Mesendoderm (in vitro differentiated cells): ENCODE results near the gene TNFRSF21.

Experiments used
- DNase-seq: peaks from one replicate; pipeline ENCODE4 v3.0.0; 2013
- H2AK5ac ChIP-seq: 2 replicates; pipeline ENCODE4 v1.6.1; 2013; ENCODE audit warnings: low read length, inconsistent platforms
- H2BK120ac ChIP-seq: 2 replicates; pipeline ENCODE4 v1.6.1; 2013; ENCODE audit warnings: low read depth, mild to moderate bottlenecking, low read length, moderate library complexity, mixed read lengths
- H2BK15ac ChIP-seq: replicated peaks from 2 replicates; pipeline ENCODE4 v1.6.1; 2013; ENCODE audit warnings: low read depth, mild to moderate bottlenecking, moderate library complexity
- H2BK5ac ChIP-seq: 2 replicates; pipeline ENCODE4 v1.6.1; 2013; ENCODE audit warnings: low read length, inconsistent platforms
- H3K18ac ChIP-seq: 2 replicates; pipeline ENCODE4 v1.6.1; 2013; ENCODE audit warnings: mild to moderate bottlenecking, low read length, mixed read lengths
- H3K23ac ChIP-seq: one replicate; pipeline ENCODE4 v1.6.1; 2013; ENCODE audit warnings: low read length
- H3K27ac ChIP-seq: 2 replicates; pipeline ENCODE4 v1.5.1; 2013; ENCODE audit warnings: low read depth, mild to moderate bottlenecking, inconsistent platforms, low read length, moderate library complexity
- H3K27me3 ChIP-seq: 2 replicates; pipeline ENCODE4 v1.6.1; 2013; ENCODE audit warnings: low read length, control low read depth, mild to moderate bottlenecking, inconsistent platforms; ENCODE audit not compliant: insufficient read depth, poor library complexity
- H3K36me3 ChIP-seq: 2 replicates; pipeline ENCODE4 v1.6.1; 2013; ENCODE audit warnings: low read length, inconsistent platforms; ENCODE audit not compliant: control insufficient read depth, insufficient read depth
- H3K4ac ChIP-seq: one replicate; pipeline ENCODE4 v1.6.1; 2013; ENCODE audit warnings: low read depth, mild to moderate bottlenecking, low read length, moderate library complexity
- H3K4me1 ChIP-seq: 2 replicates; pipeline ENCODE4 v1.6.1; 2013; ENCODE audit warnings: low read depth, low read length, inconsistent platforms; ENCODE audit not compliant: control insufficient read depth
- H3K4me2 ChIP-seq: 2 replicates; pipeline ENCODE4 v1.6.1; 2013; ENCODE audit warnings: low read length
- H3K4me3 ChIP-seq: 2 replicates; pipeline ENCODE4 v1.5.1; 2013; ENCODE audit warnings: mild to moderate bottlenecking, low read length
- H3K56ac ChIP-seq: one replicate; pipeline ENCODE4 v1.6.1; 2013; ENCODE audit warnings: low read length
- H3K79me1 ChIP-seq: 2 replicates; pipeline ENCODE4 v1.6.1; 2013; ENCODE audit warnings: low read length, inconsistent platforms
- H3K79me2 ChIP-seq: 2 replicates; pipeline ENCODE4 v1.6.1; 2013; ENCODE audit warnings: mild to moderate bottlenecking, low read length; ENCODE audit not compliant: control insufficient read depth, insufficient read depth
- H3K9ac ChIP-seq: 2 replicates; pipeline ENCODE4 v1.6.1; 2013; ENCODE audit warnings: low read length, inconsistent platforms
- H4K5ac ChIP-seq: one replicate; pipeline ENCODE4 v1.6.1; 2013; ENCODE audit warnings: low read length
- H4K8ac ChIP-seq: one replicate; pipeline ENCODE4 v1.6.1; 2013; ENCODE audit warnings: low read depth, mild to moderate bottlenecking, control low read depth, low read length, moderate library complexity
- WGBS: extraction: QIAGEN DNeasy Blood & Tissue Kit; methylation state at CpG from one replicate; pipeline ENCODE4 v1.1.7; 2013; ENCODE audit warnings: low lambda C conversion rate, missing lambda C conversion rate; ENCODE audit not compliant: insufficient coverage; ENCODE audit errors: extremely low coverage; 5-methylcytosine and 5-hydroxymethylcytosine counted together

The TNFRSF21 gene

DNA sequence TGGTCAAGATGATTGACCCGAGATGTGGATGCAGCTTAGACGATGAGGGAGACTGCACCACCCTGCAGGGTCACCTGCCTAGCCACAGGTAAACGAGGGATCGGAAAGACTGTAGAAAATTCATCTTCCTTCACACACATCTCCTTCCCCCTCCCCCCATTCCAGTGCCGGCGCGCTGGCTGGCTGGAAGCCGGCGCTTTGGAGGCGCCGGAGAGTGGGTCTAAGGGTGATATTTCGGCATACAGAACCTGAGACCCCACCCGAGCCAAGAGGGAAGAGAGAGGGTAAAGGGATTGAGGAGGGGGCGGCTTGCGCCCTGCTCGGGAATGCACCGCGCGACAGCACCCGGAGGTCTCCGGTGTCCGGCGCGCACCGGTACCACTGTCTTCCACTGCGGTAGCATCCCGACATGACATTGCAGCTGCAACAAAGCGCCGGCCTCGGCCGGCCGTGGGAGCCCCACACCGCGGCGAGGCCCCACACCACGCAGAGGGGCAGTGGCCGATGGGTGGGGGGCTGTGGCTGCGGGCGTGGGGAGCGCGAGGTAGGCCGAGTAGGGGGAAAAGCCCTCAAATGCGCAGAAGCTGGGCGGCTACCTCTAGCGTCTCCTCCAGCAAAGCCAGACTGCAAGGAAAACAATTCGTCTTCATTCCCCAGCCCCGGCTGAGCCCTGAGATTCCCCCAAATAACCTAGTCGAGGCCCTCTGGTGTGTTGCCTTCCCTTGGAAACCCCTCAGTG, 984 bp downstream of the TNFRSF21 start:
- Histone ChIP-seq H2BK120ac (no peak overlapping the region), H3K23ac (no peak overlapping the region), H2BK5ac (no peak overlapping the region), H3K79me1 (peaks cover 2% of the 10 kb centered on the region), H3K4ac (peak overlapping the region; percentile 76), H3K18ac (peak overlapping the region; percentile 13), H3K27me3 (no peaks in the 10 kb centered on the region), H3K27ac (no peak overlapping the region), H4K8ac (no peak overlapping the region), H3K79me2 (peaks cover 54% of the 10 kb centered on the region), H4K5ac (no peak overlapping the region), H3K9ac (peak overlapping the region; percentile 92), H3K36me3 (no peaks in the 10 kb centered on the region), H3K4me2 (peak overlapping the region; percentile 82), H3K56ac (peak overlapping the region; percentile 94), H2BK15ac (no peak overlapping the region), H2AK5ac (no peak overlapping the region), H3K4me1 (peaks cover 4% of the 10 kb centered on the region), H3K4me3 (peak overlapping the region; percentile 86)
- peak; percentile 45 for DNase-seq
- WGBS = no CpG with 5 or more reads among the region's 48 CpGs

DNA sequence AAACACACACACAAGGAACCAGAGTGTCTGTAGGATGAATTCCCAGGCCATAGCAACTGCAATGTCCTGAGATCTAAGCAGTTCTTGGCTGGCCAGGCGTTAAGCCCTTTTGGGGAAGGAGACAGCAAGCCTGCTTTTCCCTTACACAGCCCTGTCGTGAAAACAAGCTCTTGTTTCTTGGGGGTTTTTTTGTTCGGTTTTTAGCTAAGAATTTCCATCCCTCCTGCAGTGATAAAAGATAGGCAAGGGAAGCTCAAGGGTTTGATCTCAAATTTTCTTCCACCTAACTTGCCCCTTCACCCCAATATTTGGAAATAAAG, 1.5 kb downstream of the TNFRSF21 start:
- H3K4me2 ChIP-seq = peak overlapping the region; percentile 82
- H3K27ac ChIP-seq = no peak overlapping the region
- H2BK120ac ChIP-seq = no peak overlapping the region

GRCh38 chr6:47307362-47308197, 2.1 kb downstream of the TNFRSF21 start:
- H3K18ac ChIP-seq = no peak overlapping the region
- DNase-seq = no peak
- H2BK120ac ChIP-seq = no peak overlapping the region
- no peak overlapping the region for H2BK15ac ChIP-seq
- no peaks in the 10 kb centered on the region for H3K27me3 ChIP-seq
- peaks cover 66% of the 10 kb centered on the region for H3K79me2 ChIP-seq
- H3K9ac ChIP-seq = peak overlapping the region; percentile 92
- H3K4ac ChIP-seq = no peak overlapping the region
- H4K8ac ChIP-seq = no peak overlapping the region
- no peak overlapping the region for H4K5ac ChIP-seq
- H3K4me1 ChIP-seq = peaks cover 4% of the 10 kb centered on the region
- no peak overlapping the region for H2AK5ac ChIP-seq
- H3K56ac ChIP-seq = peak overlapping the region; percentile 94
- no peak overlapping the region for H3K23ac ChIP-seq
- peak overlapping the region; percentile 86 for H3K4me3 ChIP-seq
- WGBS = no CpG with 5 or more reads among the region's 7 CpGs
- H3K79me1 ChIP-seq = peaks cover 2% of the 10 kb centered on the region
- H2BK5ac ChIP-seq = no peak overlapping the region
- H3K27ac ChIP-seq = no peak overlapping the region
- H3K4me2 ChIP-seq = peak overlapping the region; percentile 82
- no peaks in the 10 kb centered on the region for H3K36me3 ChIP-seq

More for the DNA sequence above, 1.5 kb downstream of the TNFRSF21 start:
- no peak for DNase-seq
- Histone ChIP-seq H4K5ac (no peak overlapping the region), H3K79me2 (peaks cover 60% of the 10 kb centered on the region), H3K79me1 (peaks cover 2% of the 10 kb centered on the region), H3K36me3 (no peaks in the 10 kb centered on the region), H2AK5ac (no peak overlapping the region), H3K4me1 (peaks cover 4% of the 10 kb centered on the region), H4K8ac (no peak overlapping the region), H3K23ac (no peak overlapping the region), H2BK5ac (no peak overlapping the region), H3K27me3 (no peaks in the 10 kb centered on the region), H3K4ac (no peak overlapping the region), H3K56ac (peak overlapping the region; percentile 94), H3K4me3 (peak overlapping the region; percentile 86), H2BK15ac (no peak overlapping the region), H3K9ac (peak overlapping the region; percentile 92), H3K18ac (peak overlapping the region; percentile 13)
- no CpG with 5 or more reads among the region's 3 CpGs for WGBS

- no peak overlapping the region for H3K9ac ChIP-seq
- no CpG with 5 or more reads among the region's 2 CpGs for WGBS
- H3K27ac ChIP-seq = no peak overlapping the region
- no peaks in the 10 kb centered on the region for H3K27me3 ChIP-seq
- H2BK15ac ChIP-seq = no peak overlapping the region
- no peak overlapping the region for H2BK120ac ChIP-seq
- H3K56ac ChIP-seq = no peak overlapping the region
- H3K79me2 ChIP-seq = peaks cover 73% of the 10 kb centered on the region
- no peak overlapping the region for H2AK5ac ChIP-seq
- no peak overlapping the region for H2BK5ac ChIP-seq
- no peak overlapping the region for H4K5ac ChIP-seq
- no peak overlapping the region for H3K18ac ChIP-seq
- H3K4me1 ChIP-seq = peaks cover 4% of the 10 kb centered on the region
- no peak for DNase-seq
- H3K23ac ChIP-seq = no peak overlapping the region
- H3K36me3 ChIP-seq = no peaks in the 10 kb centered on the region
- no peak overlapping the region for H4K8ac ChIP-seq
- no peak overlapping the region for H3K4me3 ChIP-seq
- peaks cover 2% of the 10 kb centered on the region for H3K79me1 ChIP-seq
- no peak overlapping the region for H3K4me2 ChIP-seq
- H3K4ac ChIP-seq = no peak overlapping the region
Observed at GRCh38 chr6:47306887-47307286, 2.8 kb downstream of the TNFRSF21 start.

DNA sequence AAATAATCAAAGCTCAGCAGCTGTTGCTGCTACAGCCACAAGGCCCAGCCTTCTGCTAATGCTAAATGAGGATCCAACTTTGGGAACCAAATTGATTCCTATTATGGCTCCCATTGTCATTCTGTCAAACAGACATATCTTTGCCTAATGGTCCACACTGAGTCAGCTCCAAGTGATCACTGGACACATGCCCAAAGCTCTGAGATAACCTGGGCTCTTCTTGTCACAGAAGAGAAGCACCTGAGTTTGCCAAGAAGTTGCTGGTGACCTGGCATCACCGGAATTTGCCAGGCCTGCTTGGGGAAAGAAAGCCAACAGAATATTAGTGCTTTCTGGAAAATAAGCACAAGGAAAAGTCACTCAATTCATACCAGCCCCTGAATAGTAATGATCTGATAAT, 5.8 kb downstream of the TNFRSF21 start:
- DNase-seq = no peak
- WGBS = no CpG with 5 or more reads among the region's 1 CpG

More for the DNA sequence above, 5.8 kb downstream of the TNFRSF21 start:
- no peak overlapping the region for H2BK120ac ChIP-seq
- H4K8ac ChIP-seq = no peak overlapping the region
- H4K5ac ChIP-seq = no peak overlapping the region
- H3K56ac ChIP-seq = no peak overlapping the region
- H2AK5ac ChIP-seq = no peak overlapping the region
- no peaks in the 10 kb centered on the region for H3K27me3 ChIP-seq
- H3K4me1 ChIP-seq = peaks cover 4% of the 10 kb centered on the region
- H3K23ac ChIP-seq = no peak overlapping the region
- peaks cover 91% of the 10 kb centered on the region for H3K79me2 ChIP-seq
- H3K4ac ChIP-seq = no peak overlapping the region
- H2BK15ac ChIP-seq = no peak overlapping the region
- H2BK5ac ChIP-seq = no peak overlapping the region
- no peak overlapping the region for H3K4me3 ChIP-seq
- no peaks in the 10 kb centered on the region for H3K36me3 ChIP-seq
- peaks cover 8% of the 10 kb centered on the region for H3K79me1 ChIP-seq
- H3K18ac ChIP-seq = no peak overlapping the region
- H3K4me2 ChIP-seq = no peak overlapping the region
- no peak overlapping the region for H3K27ac ChIP-seq
- H3K9ac ChIP-seq = no peak overlapping the region
